H1 (cell line): ENCODE data around the gene ME3. TPM values are rescaled to one million over a fixed set of nuclear protein-coding genes. Genes with fewer than 3 reads are reported as not detected.

Experiments
- CTCF ChIA-PET: fragments of 300-600 bp; sonication (Branson Sonifier 250); formaldehyde crosslinking; loops from one replicate; lab custom pipeline; 2021; ENCODE audit not compliant: partially characterized antibody; lab: Charles Lee
- POLR2A ChIA-PET: fragments of 300-600 bp; sonication (Branson Sonifier 250); formaldehyde crosslinking; loops from one replicate; lab custom pipeline; 2021; ENCODE audit warnings: inconsistent platforms; ENCODE audit not compliant: partially characterized antibody; lab: Charles Lee
- DNase-seq, 2 experiments: peaks; one replicate each; pipeline versions ENCODE4 v3.0.0 to v3.0.0-alpha.2; 2010 to 2022; ENCODE audit warnings: low spot score in 2 of 2, low read depth in 1 of 2, mixed read lengths in 1 of 2
- FAIRE-seq: peaks from 2 replicates; lab custom pipeline; 2011; peaks lifted over from hg19 to GRCh38; lab: Jason Lieb, UNC
- H2AFZ ChIP-seq: 2 replicates; pipeline ENCODE4 v1.8.1; 2012; ENCODE audit warnings: low read length, inconsistent platforms
- H2AK5ac ChIP-seq: 2 replicates; pipeline ENCODE4 v1.6.1; 2013; ENCODE audit warnings: low read depth, low read length
- H2BK120ac ChIP-seq: replicated peaks from 2 replicates; pipeline ENCODE3; 2013; ENCODE audit warnings: low read depth, low read length, inconsistent platforms
- H2BK12ac ChIP-seq: 2 replicates; pipeline ENCODE4 v1.6.1; 2013; ENCODE audit warnings: low read depth, low read length
- H2BK15ac ChIP-seq: 2 replicates; pipeline ENCODE4 v1.6.1; 2013; ENCODE audit warnings: low read length
- H2BK20ac ChIP-seq: 2 replicates; pipeline ENCODE4 v1.6.1; 2013; ENCODE audit warnings: low read length
- H2BK5ac ChIP-seq: 2 replicates; pipeline ENCODE4 v1.6.1; 2013; ENCODE audit warnings: low read depth, low read length
- H3K14ac ChIP-seq: 2 replicates; pipeline ENCODE4 v1.6.1; 2013; ENCODE audit warnings: inconsistent platforms; ENCODE audit not compliant: insufficient read length
- H3K18ac ChIP-seq: 2 replicates; pipeline ENCODE4 v1.6.1; 2013; ENCODE audit warnings: low read length; ENCODE audit errors: extremely low read depth
- H3K23ac ChIP-seq: 2 replicates; pipeline ENCODE4 v1.6.1; 2013; ENCODE audit warnings: inconsistent platforms; ENCODE audit not compliant: insufficient read length
- H3K23me2 ChIP-seq: 2 replicates; pipeline ENCODE4 v1.6.1; 2013; ENCODE audit warnings: low read depth, low read length
- H3K27ac ChIP-seq: 2 replicates; pipeline ENCODE4 v1.6.1; 2011; ENCODE audit warnings: low read depth, low read length, inconsistent platforms
- H3K27me3 ChIP-seq, 4 experiments: replicated peaks in 1 of 4; 1 replicate in 1 of 4; 2 replicates in 3 of 4; pipeline versions ENCODE4 v1.6.1 to v1.8.1; 2011 to 2013; ENCODE audit warnings: low read length in 3 of 4, mild to moderate bottlenecking in 3 of 4, inconsistent platforms in 2 of 4, mixed read lengths in 2 of 4, moderate library complexity in 1 of 4; ENCODE audit not compliant: control insufficient read depth in 3 of 4, insufficient read depth in 3 of 4; ENCODE audit errors: extremely low read depth in 1 of 4
- H3K36me3 ChIP-seq, 4 experiments: 2 replicates each; pipeline versions ENCODE4 v1.6.1 to v1.8.1; 2011 to 2013; ENCODE audit warnings: mild to moderate bottlenecking in 4 of 4, low read length in 3 of 4, moderate library complexity in 2 of 4, control low read depth in 1 of 4, inconsistent platforms in 1 of 4; ENCODE audit not compliant: insufficient read depth in 4 of 4, control insufficient read depth in 2 of 4
- H3K4ac ChIP-seq: replicated peaks from 2 replicates; pipeline ENCODE3; 2013; ENCODE audit warnings: low read length, low read depth, mixed read lengths, inconsistent platforms; ENCODE audit not compliant: insufficient read length
- H3K4me1 ChIP-seq, 4 experiments: replicated peaks in 1 of 4; 1 replicate in 1 of 4; 2 replicates in 3 of 4; pipeline versions ENCODE4 v1.6.1 to v1.8.1; 2011 to 2013; ENCODE audit warnings: low read length in 3 of 4, inconsistent platforms in 2 of 4, mixed read lengths in 1 of 4; ENCODE audit not compliant: insufficient read depth in 4 of 4, control insufficient read depth in 3 of 4
- H3K4me2 ChIP-seq, 2 experiments: 2 replicates each; pipeline versions ENCODE4 v1.6.1 to v1.8.1; 2011 to 2013; ENCODE audit warnings: low read depth in 2 of 2, low read length in 2 of 2, control low read depth in 1 of 2, inconsistent platforms in 1 of 2, mild to moderate bottlenecking in 1 of 2; ENCODE audit not compliant: insufficient read depth in 1 of 2
- H3K4me3 ChIP-seq, 4 experiments: fragments of 200-600, 300-600 bp in 1 of 4; sonication (generic), shearing (Covaris generic), sonication (Bioruptor Twin) in 1 of 4; 2 replicates each; pipeline versions ENCODE4 v1.5.1 to v1.8.1; 2011 to 2016; ENCODE audit warnings: low read length in 4 of 4, low read depth in 3 of 4, control low read depth in 2 of 4, inconsistent platforms in 2 of 4, mild to moderate bottlenecking in 2 of 4, mixed read lengths in 1 of 4, moderate library complexity in 1 of 4; ENCODE audit not compliant: insufficient read depth in 2 of 4; ENCODE audit errors: extremely low read depth in 1 of 4
- H3K56ac ChIP-seq: replicated peaks from 2 replicates; pipeline ENCODE3; 2013; ENCODE audit warnings: low read depth, mild to moderate bottlenecking, mixed read lengths, low read length, inconsistent platforms; ENCODE audit not compliant: insufficient read length
- H3K79me1 ChIP-seq: 2 replicates; pipeline ENCODE4 v1.6.1; 2013; ENCODE audit warnings: low read depth, low read length, control low read depth
- H3K79me2 ChIP-seq, 2 experiments: 2 replicates each; pipeline versions ENCODE4 v1.6.1 to v1.8.1; 2012 to 2013; ENCODE audit warnings: low read length in 2 of 2, mild to moderate bottlenecking in 2 of 2, inconsistent platforms in 1 of 2; ENCODE audit not compliant: insufficient read depth in 2 of 2, control insufficient read depth in 1 of 2
- H3K9ac ChIP-seq, 4 experiments: replicated peaks in 1 of 4; 1 replicate in 1 of 4; 2 replicates in 3 of 4; pipeline versions ENCODE4 v1.6.1 to v1.8.1; 2011 to 2013; ENCODE audit warnings: low read depth in 3 of 4, low read length in 3 of 4, control low read depth in 2 of 4, mild to moderate bottlenecking in 2 of 4, moderate library complexity in 2 of 4, inconsistent platforms in 1 of 4; ENCODE audit errors: extremely low read depth in 1 of 4
- H3K9me3 ChIP-seq, 2 experiments: 2 replicates each; pipeline versions ENCODE4 v1.6.1 to v1.8.1; 2012 to 2013; ENCODE audit warnings: mild to moderate bottlenecking in 2 of 2, moderate library complexity in 2 of 2, control low read depth in 1 of 2, inconsistent platforms in 1 of 2, low read depth in 1 of 2, low read length in 1 of 2, mixed read lengths in 1 of 2; ENCODE audit not compliant: insufficient read depth in 2 of 2
- H4K20me1 ChIP-seq, 2 experiments: replicated peaks in 1 of 2; 2 replicates each; pipeline versions ENCODE3 to v1.8.1; 2011 to 2013; ENCODE audit warnings: inconsistent platforms in 2 of 2, low read length in 2 of 2, mild to moderate bottlenecking in 1 of 2; ENCODE audit not compliant: insufficient read depth in 2 of 2, control insufficient read depth in 1 of 2
- H4K5ac ChIP-seq: 2 replicates; pipeline ENCODE4 v1.6.1; 2013; ENCODE audit warnings: low read length, low read depth, mixed read lengths, inconsistent platforms; ENCODE audit not compliant: insufficient read length
- H4K8ac ChIP-seq: 2 replicates; pipeline ENCODE4 v1.8.0; 2013; ENCODE audit warnings: mild to moderate bottlenecking, moderate library complexity, low read length, inconsistent platforms; ENCODE audit not compliant: insufficient read depth; ENCODE audit errors: extremely low read depth
- H4K91ac ChIP-seq: replicated peaks from 2 replicates; pipeline ENCODE3; 2013; ENCODE audit warnings: low read length, mixed read lengths, inconsistent platforms; ENCODE audit not compliant: insufficient read length
- ATF3 ChIP-seq: IDR thresholded peaks from 2 replicates; pipeline ENCODE4 v1.6.1; 2011; ENCODE audit warnings: low read depth, mild to moderate bottlenecking, low read length; ENCODE audit not compliant: insufficient read depth
- GTF2F1 ChIP-seq: IDR thresholded peaks from 2 replicates; pipeline ENCODE4 v1.6.1; 2012; ENCODE audit warnings: low read depth, low read length, improper control_type of control experiment, borderline replicate concordance
- TAF7 ChIP-seq: optimal IDR thresholded peaks from 2 replicates; pipeline ENCODE3; 2011; ENCODE audit warnings: low read depth, mild to moderate bottlenecking, inconsistent platforms, low read length, moderate library complexity, borderline replicate concordance
- WGBS, 2 experiments: shearing (Covaris generic) in 1 of 2; methylation state at CpG; one replicate each; pipeline versions ENCODE4 v1.1.6 to v1.1.7; 2013 to 2015; ENCODE audit warnings: low lambda C conversion rate in 2 of 2, mixed read lengths in 2 of 2, inconsistent platforms in 1 of 2, low coverage in 1 of 2, missing lambda C conversion rate in 1 of 2; ENCODE audit not compliant: insufficient replicate concordance in 2 of 2, insufficient coverage in 1 of 2, insufficient read length in 1 of 2; ENCODE audit errors: extremely low coverage in 1 of 2, missing lambda C conversion rate in 1 of 2; 5-methylcytosine and 5-hydroxymethylcytosine counted together
- polyA plus RNA-seq, 7 experiments: library from polyadenylated mRNA; depleted of rRNA in 3 of 7; stranded (reverse) in 5 of 7; unstranded in 2 of 7; fragments of >200 nt in 5 of 7; fragments of 200-250 nt in 2 of 7; gene quantifications; 1 replicate in 5 of 7; 2 replicates in 1 of 7; 4 replicates in 1 of 7; pipeline versions ENCODE4 v1.2.1 to v1.2.3, GENCODE V29; 2011 to 2013; ENCODE audit warnings: missing spikeins in 2 of 7, mixed read lengths in 2 of 7
- total RNA-seq: library from RNA; stranded (reverse); fragmentation: NEBNext Ultra II Directional; extraction: Animal tissue kit (Norgen Biotek cat#: 25700); gene quantifications from 2 replicates; pipeline ENCODE4 v1.2.1, GENCODE V29; 2021

Gene ME3
- total and polyA plus RNA-seq, 2 of the 8 experiments (the other 6 are each of a cell fraction or from before 2014, with no cell fraction given), result 1.5 to 2.8 TPM

GRCh38 chr11:86499723-86500129, 172.7 kb downstream of the ME3 start:
- CTCF ChIA-PET, result interaction anchor here (1.2 to 1.5 kb wide), 2 partner anchors 13 to 19 kb away, joined by 3 read pairs; no protein-coding TSS in a partner anchor
- no peak overlapping the region for H2BK15ac ChIP-seq
- H3K4ac ChIP-seq, result no peak overlapping the region
- DNase-seq, result no peak
- H3K23me2 ChIP-seq, result no peaks in the 10 kb centered on the region; the same call in 1 of the 2 replicates
- H3K4me3 ChIP-seq, result no peak overlapping the region
- no peaks in the 10 kb centered on the region for H4K20me1 ChIP-seq
- H4K5ac ChIP-seq, result no peak overlapping the region
- H3K9me3 ChIP-seq, result no peaks in the 10 kb centered on the region
- no peaks in the 10 kb centered on the region for H3K27me3 ChIP-seq
- H2BK20ac ChIP-seq, result no peak overlapping the region
- H4K91ac ChIP-seq, result no peak overlapping the region
- H3K18ac ChIP-seq, result no peak overlapping the region
- H3K4me1 ChIP-seq, result peaks cover 3 to 11% (median 5%) of the 10 kb centered on the region in 4 experiments; a peak in 4 of 7 replicates
- no peak overlapping the region for H3K9ac ChIP-seq
- no peak overlapping the region for H2AK5ac ChIP-seq
- H3K14ac ChIP-seq, result no peak overlapping the region
- no peak overlapping the region for H3K23ac ChIP-seq
- H2BK5ac ChIP-seq, result no peak overlapping the region
- FAIRE-seq, result no peak
- H3K36me3 ChIP-seq, result no peaks in the 10 kb centered on the region
- POLR2A ChIA-PET, result no interaction called here
- no peak overlapping the region for H3K27ac ChIP-seq
- H3K4me2 ChIP-seq, result no peak overlapping the region
- WGBS, 2 experiments, result 93% methylated on average over 4 of the region's 4 CpGs; no CpG with 5 or more reads in 1 of the 2 experiments
- no peak overlapping the region for H4K8ac ChIP-seq
- no peak overlapping the region for H2BK120ac ChIP-seq
- no peaks in the 10 kb centered on the region for H3K79me2 ChIP-seq
- no peak overlapping the region for H2AFZ ChIP-seq
- no peaks in the 10 kb centered on the region for H3K79me1 ChIP-seq
- H3K56ac ChIP-seq, result no peak overlapping the region
- no peak overlapping the region for H2BK12ac ChIP-seq
- TF ChIP-seq ATF3 (no peak), GTF2F1 (no peak), TAF7 (no peak)
